Endothelial cell of umbilical vein (primary cell): ENCODE data around the gene SERPINB6. TPM values are rescaled to one million over a fixed set of nuclear protein-coding genes. Genes with fewer than 3 reads are reported as not detected.

Source experiments
- BruUV-seq: library from RNA; stranded (reverse); fragments of 400-500 nt; replicated peaks from 2 replicates; lab custom pipeline; 2021; lab: Mats Ljungman, UMichigan
- CTCF ChIA-PET: fragments of 300-600, 350-600 bp; sonication (Branson Sonifier 250); formaldehyde crosslinking; loops from one replicate; lab custom pipeline; 2021; ENCODE audit warnings: antibody characterized with exemption, inconsistent platforms; lab: Charles Lee
- POLR2A ChIA-PET: fragments of 300-600, 350-600 bp; sonication (Branson Sonifier 250); formaldehyde crosslinking; loops from one replicate; lab custom pipeline; 2021; ENCODE audit warnings: antibody characterized with exemption, inconsistent platforms; lab: Charles Lee
- DNase-seq: peaks from one replicate; pipeline ENCODE4 v3.0.0-alpha.2; 2011; ENCODE audit warnings: low read depth, low spot score
- FAIRE-seq: peaks from 2 replicates; lab custom pipeline; 2011; peaks lifted over from hg19 to GRCh38; lab: Jason Lieb, UNC
- H2AFZ ChIP-seq: 2 replicates; pipeline ENCODE4 v1.6.0; 2012; ENCODE audit warnings: low read depth, low read length, control low read depth, inconsistent platforms
- H3K27ac ChIP-seq: 2 replicates; pipeline ENCODE4 v1.5.1; 2011; ENCODE audit warnings: low read depth, mild to moderate bottlenecking, control low read depth, low read length, moderate library complexity; ENCODE audit not compliant: insufficient read depth
- H3K27me3 ChIP-seq, 2 experiments: 2 replicates each; pipeline versions ENCODE4 v1.6.0 to v1.6.1; 2011; ENCODE audit warnings: low read length in 2 of 2, mixed read lengths in 1 of 2; ENCODE audit not compliant: control insufficient read depth in 2 of 2, insufficient read depth in 2 of 2
- H3K36me3 ChIP-seq, 2 experiments: 2 replicates in 1 of 2; 3 replicates in 1 of 2; pipeline ENCODE4 v1.5.1; 2011; ENCODE audit warnings: low read length in 2 of 2, mild to moderate bottlenecking in 1 of 2, moderate library complexity in 1 of 2; ENCODE audit not compliant: control insufficient read depth in 2 of 2, insufficient read depth in 2 of 2; ENCODE audit errors: extremely low read depth in 1 of 2
- H3K4me1 ChIP-seq: 3 replicates; pipeline ENCODE4 v1.5.1; 2011; ENCODE audit warnings: mild to moderate bottlenecking, low read length; ENCODE audit not compliant: control insufficient read depth, insufficient read depth; ENCODE audit errors: extremely low read depth
- H3K4me2 ChIP-seq: 2 replicates; pipeline ENCODE4 v1.6.1; 2011; ENCODE audit warnings: low read length, control low read depth, mixed read lengths; ENCODE audit not compliant: insufficient read depth
- H3K4me3 ChIP-seq, 3 experiments: fragments of 200-600 bp in 1 of 3; sonication (generic), shearing (Covaris generic) in 1 of 3; replicated peaks in 1 of 3; 2 replicates each; pipeline ENCODE4 v1.5.1; 2011 to 2016; ENCODE audit warnings: control low read depth in 3 of 3, low read length in 3 of 3, mild to moderate bottlenecking in 2 of 3, inconsistent platforms in 1 of 3, low read depth in 1 of 3, moderate library complexity in 1 of 3; ENCODE audit not compliant: insufficient read depth in 1 of 3
- H3K79me2 ChIP-seq: 2 replicates; pipeline ENCODE4 v1.6.0; 2012; ENCODE audit warnings: low read length, inconsistent platforms; ENCODE audit not compliant: control insufficient read depth, insufficient read depth
- H3K9ac ChIP-seq: replicated peaks from 2 replicates; pipeline ENCODE3; 2011; ENCODE audit warnings: low read length, control low read depth; ENCODE audit not compliant: insufficient read depth; ENCODE audit errors: extremely low read depth
- H3K9me1 ChIP-seq: replicated peaks from 3 replicates; pipeline ENCODE4 v1.6.0; 2011; ENCODE audit warnings: mild to moderate bottlenecking, low read length; ENCODE audit not compliant: control insufficient read depth, insufficient read depth; ENCODE audit errors: extremely low read depth
- H3K9me3 ChIP-seq: replicated peaks from 2 replicates; pipeline ENCODE4 v1.5.1; 2012; ENCODE audit warnings: low read length, inconsistent platforms; ENCODE audit not compliant: control insufficient read depth, insufficient read depth
- H4K20me1 ChIP-seq: replicated peaks from 2 replicates; pipeline ENCODE3; 2011; ENCODE audit warnings: mild to moderate bottlenecking, low read length; ENCODE audit not compliant: control insufficient read depth, insufficient read depth; ENCODE audit errors: extremely low read depth
- EZH2 ChIP-seq: IDR thresholded peaks from 2 replicates; pipeline ENCODE4 v1.6.1; 2012; ENCODE audit warnings: borderline replicate concordance, low read depth, mild to moderate bottlenecking, moderate library complexity, low read length, inconsistent platforms; ENCODE audit not compliant: severe bottlenecking
- FOS ChIP-seq: IDR thresholded peaks from 2 replicates; pipeline ENCODE4 v1.6.1; 2011; ENCODE audit warnings: mild to moderate bottlenecking, low read length, moderate library complexity, borderline replicate concordance; ENCODE audit not compliant: insufficient read depth
- GATA2 ChIP-seq: IDR thresholded peaks from 2 replicates; pipeline ENCODE4 v1.7.0; 2011; ENCODE audit warnings: low read depth, mild to moderate bottlenecking, moderate library complexity, mixed read lengths, low read length; ENCODE audit not compliant: insufficient read length, insufficient read depth
- JUN ChIP-seq: IDR thresholded peaks from 2 replicates; pipeline ENCODE4 v1.6.1; 2011; ENCODE audit warnings: borderline replicate concordance, low read depth; ENCODE audit not compliant: insufficient read length, insufficient read depth
- MYC ChIP-seq: IDR thresholded peaks from one replicate; pipeline ENCODE4 v1.6.1; 2011; ENCODE audit warnings: mild to moderate bottlenecking, low read depth, low read length
- POLR2A ChIP-seq: IDR thresholded peaks from 2 replicates; pipeline ENCODE4 v1.6.1; 2012; ENCODE audit warnings: low read depth, mild to moderate bottlenecking, control low read depth, low read length
- POLR2AphosphoS5 ChIP-seq: IDR thresholded peaks from 2 replicates; pipeline ENCODE4 v1.6.1; 2012; ENCODE audit warnings: low read depth, mild to moderate bottlenecking, control low read depth, low read length, moderate library complexity; ENCODE audit not compliant: insufficient read depth
- dilution Hi-C: fragments of 300-500 bp; cut with MboI; formaldehyde crosslinking; loops from one replicate; pipeline ENCODE4 v1.15.0; 2019; ENCODE audit warnings: low sequenced_read_pairs; ENCODE audit not compliant: extremely low pct_ligation_motif_present
- intact Hi-C: fragments of 100-400 bp; cut with micrococcal nuclease; formaldehyde crosslinking; loops from one replicate; pipeline ENCODE4 v1.10.0; 2022
- polyA plus RNA-seq, 4 experiments: library from polyadenylated mRNA; depleted of rRNA in 3 of 4; stranded (reverse) in 3 of 4; unstranded in 1 of 4; fragments of >200 nt; gene quantifications; 2 replicates each; pipeline versions ENCODE4 v1.2.1 to v1.2.3, GENCODE V29; 2011 to 2012; ENCODE audit warnings: missing spikeins in 1 of 4
- total RNA-seq: library from RNA; stranded (reverse); gene quantifications from 2 replicates; pipeline ENCODE4 v1.2.3, GENCODE V29; 2021
- TF ChIP-seq, protein P1 (sequence below), 2 donors: IDR thresholded peaks; 1 replicate in 1 of 2; 2 replicates in 1 of 2; pipeline ENCODE4 v1.5.1; 2011; ENCODE audit warnings: low read length in 2 of 2, mild to moderate bottlenecking in 2 of 2, moderate library complexity in 2 of 2, control low read depth in 1 of 2, inconsistent platforms in 1 of 2, low read depth in 1 of 2; ENCODE audit not compliant: insufficient read depth in 1 of 2; ENCODE audit errors: extremely low read depth in 1 of 2
- TF ChIP-seq, protein P2 (sequence below): IDR thresholded peaks from 2 replicates; pipeline ENCODE4 v1.6.1; 2011; ENCODE audit not compliant: insufficient read depth, insufficient read length

Gene SERPINB6
- total and polyA plus RNA-seq, 2 donors (not counting 3 experiments of a cell fraction or from before 2014, with no cell fraction given) = 145 to 151 TPM

- Histone ChIP-seq H3K9me3 (no peaks in the 10 kb centered on the region), H3K27ac (no peak overlapping the region), H2AFZ (no peak overlapping the region), H3K36me3 (peaks cover 0 to 3% of the 10 kb centered on the region in 2 experiments), H3K4me2 (no peak overlapping the region), H3K4me3 (no peak overlapping the region), H3K9me1 (no peaks in the 10 kb centered on the region), H3K4me1 (no peaks in the 10 kb centered on the region), H4K20me1 (no peaks in the 10 kb centered on the region), H3K27me3 (no peaks in the 10 kb centered on the region), H3K79me2 (no peaks in the 10 kb centered on the region), H3K9ac (no peak overlapping the region)
- DNase-seq (no peak), FAIRE-seq (no peak)
- ChIA-PET CTCF (interaction anchor here (0.7 kb wide), 1 partner anchor 46 kb away, joined by 3 read pairs; no protein-coding TSS in a partner anchor), POLR2A (no interaction called here)
- BruUV-seq = no TSS peak
- intact Hi-C loops (no loop called here), dilution Hi-C loops (no loop called here)
- TF ChIP-seq POLR2A (no peak), FOS (no peak), GATA2 (no peak), JUN (no peak), MYC (no peak), POLR2AphosphoS5 (no peak), EZH2 (no peak)
- TF ChIP-seq, protein P1, sequence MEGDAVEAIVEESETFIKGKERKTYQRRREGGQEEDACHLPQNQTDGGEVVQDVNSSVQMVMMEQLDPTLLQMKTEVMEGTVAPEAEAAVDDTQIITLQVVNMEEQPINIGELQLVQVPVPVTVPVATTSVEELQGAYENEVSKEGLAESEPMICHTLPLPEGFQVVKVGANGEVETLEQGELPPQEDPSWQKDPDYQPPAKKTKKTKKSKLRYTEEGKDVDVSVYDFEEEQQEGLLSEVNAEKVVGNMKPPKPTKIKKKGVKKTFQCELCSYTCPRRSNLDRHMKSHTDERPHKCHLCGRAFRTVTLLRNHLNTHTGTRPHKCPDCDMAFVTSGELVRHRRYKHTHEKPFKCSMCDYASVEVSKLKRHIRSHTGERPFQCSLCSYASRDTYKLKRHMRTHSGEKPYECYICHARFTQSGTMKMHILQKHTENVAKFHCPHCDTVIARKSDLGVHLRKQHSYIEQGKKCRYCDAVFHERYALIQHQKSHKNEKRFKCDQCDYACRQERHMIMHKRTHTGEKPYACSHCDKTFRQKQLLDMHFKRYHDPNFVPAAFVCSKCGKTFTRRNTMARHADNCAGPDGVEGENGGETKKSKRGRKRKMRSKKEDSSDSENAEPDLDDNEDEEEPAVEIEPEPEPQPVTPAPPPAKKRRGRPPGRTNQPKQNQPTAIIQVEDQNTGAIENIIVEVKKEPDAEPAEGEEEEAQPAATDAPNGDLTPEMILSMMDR (IDR thresholded peaks at IDR 0.05; ENCODE audit: extremely low read depth in 1 of 2, insufficient read depth in 1 of 2, low read depth in 1 of 2, low read length in 2 of 2) = no peak
- TF ChIP-seq, protein P2, sequence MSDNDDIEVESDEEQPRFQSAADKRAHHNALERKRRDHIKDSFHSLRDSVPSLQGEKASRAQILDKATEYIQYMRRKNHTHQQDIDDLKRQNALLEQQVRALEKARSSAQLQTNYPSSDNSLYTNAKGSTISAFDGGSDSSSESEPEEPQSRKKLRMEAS = no peak
Measured at GRCh38 chr6:3007571-3007970, 36.2 kb upstream of the SERPINB6 start.
